ENCODE data around the gene DUS1L. TPM values are rescaled to one million over a fixed set of nuclear protein-coding genes. Genes with fewer than 3 reads are reported as not detected.

DUS1L gene
- total RNA-seq, 1 experiment from 2014 or later: 129 TPM

GRCh38 chr17:82098939-82099763 is 33.5 kb upstream of the DUS1L start:
- Histone ChIP-seq H3K9me3 (no peaks in the 10 kb centered on the region), H3K36me3 (ENCODE audit: control insufficient read depth, insufficient read depth, low read length) (peaks cover 9% of the 10 kb centered on the region), H3K4me3 (ENCODE audit: low read depth, low read length) (peak overlapping the region; percentile 78), H3K27me3 (replicated peaks; ENCODE audit: control insufficient read depth, insufficient read depth, low read length) (no peaks in the 10 kb centered on the region), H3K4me1 (peaks cover 62% of the 10 kb centered on the region)
- H3K27me3 Mint-ChIP-seq (ENCODE audit: insufficient read depth, unreplicated experiment): no peaks in the 10 kb centered on the region
- no peaks in the 10 kb centered on the region for H3K9me3 Mint-ChIP-seq (ENCODE audit: unreplicated experiment)
- DNase-seq: peak in 1 of 2 experiments; percentile 47
- H3K36me3 Mint-ChIP-seq (ENCODE audit: insufficient read depth, unreplicated experiment): peaks cover 72% of the 10 kb centered on the region
- peaks cover 14% of the 10 kb centered on the region for H3K4me1 Mint-ChIP-seq (ENCODE audit: low read depth, unreplicated experiment)
- intact Hi-C loops (cut with micrococcal nuclease; ENCODE audit: unreplicated experiment): loop anchor here (2.0 kb wide), 1 partner anchor 62 kb away; the partner anchor contains the start of gene DCXR
- peak overlapping the region; percentile 86 for H3K27ac Mint-ChIP-seq (ENCODE audit: unreplicated experiment)
- no peak for TF ChIP-seq CTCF (IDR thresholded peaks at IDR 0.05; ENCODE audit: insufficient read depth in 1 of 2, low read depth in 1 of 2, low read length in 1 of 2, severe bottlenecking in 1 of 2, unreplicated experiment in 1 of 2)
- ChIA-PET POLR2A (interaction anchor here (0.5 to 1.8 kb wide), 10 partner anchors 16 to 238 kb away, joined by 3 to 17 read pairs (median 4); partner anchors contain the start of genes CENPX, DCXR, LRRC45 and RAC3), CTCF (interaction anchor here (0.7 to 2.1 kb wide), 3 partner anchors 21 to 137 kb away, joined by 3 to 12 read pairs (median 4); partner anchors contain the start of gene DCXR)
- H3K4me3 Mint-ChIP-seq (ENCODE audit: unreplicated experiment): peak overlapping the region; percentile 76
- BruUV-seq (replicated peaks): no TSS peak

- no peaks in the 10 kb centered on the region for H3K9me3 ChIP-seq
- TF ChIP-seq CTCF (IDR thresholded peaks at IDR 0.05; ENCODE audit: insufficient read depth in 1 of 2, low read depth in 1 of 2, low read length in 1 of 2, severe bottlenecking in 1 of 2, unreplicated experiment in 1 of 2): peak; percentile 26 to 59
- H3K36me3 Mint-ChIP-seq (ENCODE audit: insufficient read depth, unreplicated experiment): peaks cover 70% of the 10 kb centered on the region
- H3K4me3 Mint-ChIP-seq (ENCODE audit: unreplicated experiment): peak within 1 kb of the TSS; percentile 76
- intact Hi-C loops (cut with micrococcal nuclease; ENCODE audit: unreplicated experiment): loop anchor here (2.0 kb wide), 1 partner anchor 62 kb away; the partner anchor contains the start of gene DCXR
- CTCF ChIA-PET: interaction anchor here (0.7 to 2.1 kb wide), 4 partner anchors 8 to 138 kb away, joined by 3 to 12 read pairs (median 4); partner anchors contain the start of gene DCXR
- H3K27me3 Mint-ChIP-seq (ENCODE audit: insufficient read depth, unreplicated experiment): no peaks in the 10 kb centered on the region
- peaks cover 54% of the 10 kb centered on the region for H3K4me1 ChIP-seq
- BruUV-seq (replicated peaks): no TSS peak
- no peaks in the 10 kb centered on the region for H3K27me3 ChIP-seq (replicated peaks; ENCODE audit: control insufficient read depth, insufficient read depth, low read length)
- peaks cover 13% of the 10 kb centered on the region for H3K36me3 ChIP-seq (ENCODE audit: control insufficient read depth, insufficient read depth, low read length)
- H3K9me3 Mint-ChIP-seq (ENCODE audit: unreplicated experiment): no peaks in the 10 kb centered on the region
- DNase-seq: peak; percentile 96 to 98
- POLR2A ChIA-PET: interaction anchor here (0.6 to 1.8 kb wide), 10 partner anchors 8 to 237 kb away, joined by 3 to 17 read pairs (median 4); partner anchors contain the start of genes CENPX, DCXR, LRRC45 and RAC3
- peak within 1 kb of the TSS; percentile 86 for H3K27ac Mint-ChIP-seq (ENCODE audit: unreplicated experiment)
- peaks cover 6% of the 10 kb centered on the region for H3K4me1 Mint-ChIP-seq (ENCODE audit: low read depth, unreplicated experiment)
- peak within 1 kb of the TSS; percentile 93 for H3K4me3 ChIP-seq (ENCODE audit: low read depth, low read length)
Observed at GRCh38 chr17:82098169-82098938, 32.8 kb upstream of the DUS1L start, which contains the start of gene FASN. Gene FASN (minus strand): TSS chr17:82098236. CDS start chr17:82096445, 1,791 bp downstream.

GRCh38 chr17:82097919-82098168 is 32.2 kb upstream of the DUS1L start:
- ChIA-PET CTCF (interaction anchor here (0.6 to 2.1 kb wide), 3 partner anchors 9 to 67 kb away, joined by 3 to 12 read pairs (median 3); partner anchors contain the start of gene DCXR), POLR2A (interaction anchor here (1.0 to 1.8 kb wide), 5 partner anchors 8 to 195 kb away, joined by 5 to 17 read pairs (median 8); partner anchors contain the start of genes CENPX, DCXR, LRRC45 and RAC3)
- no peak for TF ChIP-seq CTCF (IDR thresholded peaks at IDR 0.05; ENCODE audit: insufficient read depth in 1 of 2, low read depth in 1 of 2, low read length in 1 of 2, severe bottlenecking in 1 of 2, unreplicated experiment in 1 of 2)
- no peaks in the 10 kb centered on the region for H3K27me3 ChIP-seq (replicated peaks; ENCODE audit: control insufficient read depth, insufficient read depth, low read length)
- DNase-seq: no peak
- H3K4me3 ChIP-seq (ENCODE audit: low read depth, low read length): peak overlapping the region; percentile 93
- H3K9me3 Mint-ChIP-seq (ENCODE audit: unreplicated experiment): no peaks in the 10 kb centered on the region
- peaks cover 48% of the 10 kb centered on the region for H3K4me1 ChIP-seq
- peaks cover 68% of the 10 kb centered on the region for H3K36me3 Mint-ChIP-seq (ENCODE audit: insufficient read depth, unreplicated experiment)
- H3K4me1 Mint-ChIP-seq (ENCODE audit: low read depth, unreplicated experiment): peaks cover under 1% of the 10 kb centered on the region
- BruUV-seq (replicated peaks): no TSS peak
- peaks cover 16% of the 10 kb centered on the region for H3K36me3 ChIP-seq (ENCODE audit: control insufficient read depth, insufficient read depth, low read length)
- no peaks in the 10 kb centered on the region for H3K9me3 ChIP-seq
- peak overlapping the region; percentile 75 for H3K4me3 Mint-ChIP-seq (ENCODE audit: unreplicated experiment)
- intact Hi-C loops (cut with micrococcal nuclease; ENCODE audit: unreplicated experiment): loop anchor here (2.0 kb wide), 1 partner anchor 61 kb away; the partner anchor contains the start of gene DCXR
- no peak overlapping the region for H3K27ac Mint-ChIP-seq (ENCODE audit: unreplicated experiment)
- H3K27me3 Mint-ChIP-seq (ENCODE audit: insufficient read depth, unreplicated experiment): no peaks in the 10 kb centered on the region
